Endometrial microvascular endothelial cells (primary cell): ENCODE data around the gene VPS51. TPM values are rescaled to one million over a fixed set of nuclear protein-coding genes. Genes with fewer than 3 reads are reported as not detected.

Experiments used
- in situ Hi-C: cut with HindIII; loops from 2 replicates; pipeline ENCODE4 v1.10.0; 2017; ENCODE audit warnings: low sequenced_read_pairs, low pct_unique_long_range_greater_than_20kb; ENCODE audit errors: inconsistent ontology term
- total RNA-seq: library from RNA; depleted of rRNA; stranded (reverse); fragments of >200 nt; gene quantifications from one replicate; pipeline ENCODE4 v1.2.3, GENCODE V29; 2015; ENCODE audit errors: inconsistent ontology term

Gene VPS51
- total RNA-seq, 1 donor from 2014 or later: 219 TPM

- in situ Hi-C loops: no loop called here
Measured at GRCh38 chr11:65100674-65101350, 4.8 kb downstream of the VPS51 start.

GRCh38 chr11:65102142-65103095 is 6.4 kb downstream of the VPS51 start:
- in situ Hi-C loops: no loop called here

- in situ Hi-C loops: no loop called here
Measured at GRCh38 chr11:65103476-65103875, 7.5 kb downstream of the VPS51 start.

GRCh38 chr11:65104628-65105027 is 8.6 kb downstream of the VPS51 start:
- in situ Hi-C loops: no loop called here

- in situ Hi-C loops: no loop called here
Measured at GRCh38 chr11:65107078-65107477, 11.1 kb downstream of the VPS51 start.

GRCh38 chr11:65107751-65108468 is 11.9 kb downstream of the VPS51 start:
- in situ Hi-C loops: no loop called here

- in situ Hi-C loops: no loop called here
Measured at GRCh38 chr11:65108469-65109123, 12.6 kb downstream of the VPS51 start.

GRCh38 chr11:65109231-65110198 is 13.5 kb downstream of the VPS51 start:
- in situ Hi-C loops: no loop called here

GRCh38 chr11:65110354-65110861 is 14.4 kb downstream of the VPS51 start:
- in situ Hi-C loops: no loop called here

- in situ Hi-C loops: no loop called here
Measured at GRCh38 chr11:65111159-65111743, 15.2 kb downstream of the VPS51 start.

- in situ Hi-C loops: no loop called here
Measured at GRCh38 chr11:65111744-65112545, 15.9 kb downstream of the VPS51 start, which contains the start of gene TM7SF2. Gene TM7SF2 (plus strand): TSS chr11:65111872. CDS start chr11:65112016, 144 bp downstream.

GRCh38 chr11:65112546-65113360 is 16.7 kb downstream of the VPS51 start:
- in situ Hi-C loops: no loop called here

- in situ Hi-C loops: no loop called here
Measured at GRCh38 chr11:65113361-65113756, 17.3 kb downstream of the VPS51 start.

GRCh38 chr11:65113839-65114238 is 17.8 kb downstream of the VPS51 start:
- in situ Hi-C loops: no loop called here

GRCh38 chr11:65114538-65115171 is 18.6 kb downstream of the VPS51 start:
- in situ Hi-C loops: no loop called here
